ENCODE results near the gene SHMT1. TPM values are rescaled to one million over a fixed set of nuclear protein-coding genes. Genes with fewer than 3 reads are reported as not detected.
"Not testable (repeated sequence)": the region's sequence is repeated elsewhere in the genome, so short reads cannot be mapped to it uniquely, and the experiment has no call there.

The SHMT1 gene
- polyA plus RNA-seq, 4 donors = 52.5 to 64.1 (median 58.9) TPM

DNA sequence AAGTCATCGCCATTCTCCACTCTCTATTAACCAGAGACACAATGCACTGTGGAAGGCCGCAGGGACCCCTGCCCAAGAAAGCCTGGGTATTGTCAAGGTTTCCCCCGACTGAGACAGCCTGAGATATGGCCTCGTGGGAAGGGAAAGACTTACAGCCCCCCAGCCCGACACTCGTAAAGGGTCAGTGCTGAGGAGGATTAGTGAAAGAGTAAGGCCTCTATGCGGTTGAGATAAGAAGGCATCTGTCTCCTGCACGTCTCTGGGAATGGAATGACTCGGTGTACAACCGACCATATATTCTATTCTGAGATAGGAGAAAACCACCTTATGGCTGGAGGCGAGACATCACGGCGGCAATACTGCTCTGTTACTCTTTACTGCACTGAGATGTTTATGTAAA is 60.1 kb downstream of the SHMT1 start:
- DNase-seq (ENCODE audit: low read depth in 4 of 4, low spot score in 2 of 4) = not testable (repeated sequence)

DNA sequence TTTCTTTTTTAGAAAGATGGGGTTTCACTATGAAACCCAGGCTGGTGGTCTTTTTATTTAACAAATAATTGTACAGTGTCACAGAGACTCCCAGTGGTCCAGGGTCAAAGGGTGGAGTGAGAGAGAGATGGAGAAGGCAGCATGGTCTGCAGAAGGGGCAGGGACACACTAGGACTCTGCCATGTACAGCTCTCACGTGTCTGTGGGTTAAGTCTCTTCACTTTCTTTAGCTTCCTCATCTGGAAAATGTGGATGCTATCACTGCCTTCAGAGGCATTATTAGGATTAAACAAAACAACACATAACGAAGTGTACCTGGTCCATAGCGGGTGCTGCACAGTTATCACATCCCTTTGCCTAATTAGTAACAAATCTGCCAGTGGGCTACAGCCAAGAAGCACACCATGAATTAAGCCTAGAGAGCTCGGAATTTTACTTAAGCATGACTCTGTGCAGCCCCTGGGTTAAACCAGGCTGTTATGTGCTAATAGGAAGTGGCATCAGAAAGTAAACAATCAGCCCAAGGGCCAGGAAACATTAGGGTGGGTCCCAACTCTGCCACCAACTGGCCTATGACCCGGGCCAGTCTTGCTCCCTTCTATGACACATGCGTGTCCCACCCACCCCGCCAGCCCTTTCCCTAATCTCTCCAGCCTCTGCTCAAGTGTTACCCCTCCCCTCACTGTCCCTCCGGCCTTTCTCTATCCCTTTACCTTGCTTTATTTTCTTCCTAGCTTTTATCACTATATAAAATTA is 62.4 kb downstream of the SHMT1 start:
- DNase-seq (ENCODE audit: low read depth in 4 of 4, low spot score in 2 of 4) = no peak

DNA sequence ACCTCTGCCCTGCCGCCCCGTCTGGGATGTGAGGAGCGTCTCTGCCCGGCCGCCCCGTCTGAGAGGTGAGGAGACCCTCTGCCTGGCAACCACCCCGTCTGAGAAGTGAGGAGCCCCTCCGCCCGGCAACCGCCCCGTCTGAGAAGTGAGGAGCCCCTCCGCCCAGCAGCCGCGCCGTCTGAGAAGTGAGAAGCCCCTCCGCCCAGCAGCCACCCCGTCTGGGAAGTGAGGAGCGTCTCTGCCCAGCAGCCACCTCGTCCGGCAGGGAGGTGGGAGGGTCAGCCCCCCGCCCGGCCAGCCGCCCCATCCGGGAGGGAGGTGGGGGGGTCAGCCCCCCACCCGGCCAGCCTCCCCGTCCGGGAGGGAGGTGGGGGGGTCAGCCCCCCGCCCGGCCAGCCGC is 65.3 kb downstream of the SHMT1 start:
- DNase-seq (ENCODE audit: low read depth in 4 of 4, low spot score in 2 of 4) = not testable (repeated sequence)

DNA sequence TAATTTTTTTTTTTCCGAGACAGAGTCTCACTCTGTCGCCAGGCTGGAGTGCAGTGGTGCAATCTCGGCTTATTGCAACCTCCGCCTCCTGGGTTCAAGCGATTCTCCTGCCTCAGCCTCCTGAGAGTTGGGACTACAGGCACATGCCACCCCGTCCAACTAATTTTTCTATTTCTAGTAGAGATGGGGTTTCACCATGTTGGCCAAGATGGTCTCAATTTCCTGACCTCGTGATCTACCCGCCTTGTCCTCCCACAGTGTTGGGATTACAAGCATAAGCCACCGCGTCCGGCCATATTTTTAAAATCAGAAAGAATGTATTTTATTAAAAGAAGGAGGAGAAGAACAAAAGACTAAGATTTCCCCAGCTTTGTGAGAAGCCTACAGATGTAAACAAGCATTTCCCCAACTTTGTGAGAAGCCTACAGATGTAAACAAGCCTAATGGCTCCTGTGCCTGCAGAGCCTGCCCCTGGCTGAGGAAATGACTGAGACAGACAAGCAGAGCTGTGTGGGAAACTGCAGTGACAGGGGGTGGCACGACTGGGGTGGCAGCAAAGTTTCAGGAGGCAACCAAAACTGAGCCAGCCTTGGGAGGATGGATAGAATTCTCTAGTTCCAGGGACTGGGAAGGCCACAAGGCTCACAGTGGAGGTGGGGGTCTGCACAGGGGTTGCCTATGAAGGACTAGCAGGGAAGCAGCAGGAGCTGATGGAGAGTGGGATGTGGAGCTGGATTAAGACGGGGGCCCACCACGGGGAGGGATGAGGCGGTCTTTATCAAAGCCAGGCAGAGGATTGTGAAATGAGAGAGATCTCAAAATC is 71.4 kb downstream of the SHMT1 start:
- no peak for DNase-seq (ENCODE audit: low read depth in 4 of 4, low spot score in 2 of 4)

DNA sequence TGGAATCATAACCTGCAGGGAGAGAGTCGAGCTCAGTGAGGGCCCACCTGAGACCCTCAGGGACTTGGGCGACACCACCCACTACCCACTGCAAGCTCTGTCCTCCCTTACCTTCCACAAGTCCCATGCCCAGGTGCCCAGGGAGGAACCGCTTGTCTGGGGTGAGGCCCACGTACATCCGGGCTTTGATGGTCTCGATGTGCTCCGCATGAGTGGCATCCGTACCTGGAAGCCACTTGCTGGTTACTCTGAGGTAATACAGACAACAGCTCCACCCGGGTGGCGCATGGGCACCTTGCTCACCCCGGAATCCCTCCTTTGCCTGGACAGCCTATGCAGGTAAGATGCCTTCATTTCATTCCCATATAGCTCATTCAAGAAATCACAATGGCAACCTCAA is 78.1 kb downstream of the SHMT1 start:
- no peak for DNase-seq (ENCODE audit: low read depth in 4 of 4, low spot score in 2 of 4)

DNA sequence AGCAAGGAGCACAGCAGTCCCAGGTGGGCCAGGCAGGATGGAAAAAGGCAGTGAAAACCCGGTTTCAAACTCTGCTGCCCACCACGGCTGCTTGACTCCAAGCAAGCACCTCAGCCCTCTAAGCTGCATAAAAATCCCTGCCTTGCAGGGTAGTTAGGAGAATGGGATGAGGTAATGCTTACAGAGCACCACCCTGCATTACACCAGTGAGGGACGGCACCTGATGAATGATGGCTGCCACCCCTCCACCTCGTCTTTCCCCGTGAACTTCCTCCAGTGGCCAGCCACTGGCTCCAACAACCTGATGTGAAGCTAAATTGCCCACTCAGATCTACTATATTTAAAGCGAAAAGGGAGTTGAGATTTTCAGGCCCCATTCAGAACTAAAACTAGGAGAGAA is 81.6 kb downstream of the SHMT1 start:
- DNase-seq (ENCODE audit: low read depth in 4 of 4, low spot score in 2 of 4) = no peak

DNA sequence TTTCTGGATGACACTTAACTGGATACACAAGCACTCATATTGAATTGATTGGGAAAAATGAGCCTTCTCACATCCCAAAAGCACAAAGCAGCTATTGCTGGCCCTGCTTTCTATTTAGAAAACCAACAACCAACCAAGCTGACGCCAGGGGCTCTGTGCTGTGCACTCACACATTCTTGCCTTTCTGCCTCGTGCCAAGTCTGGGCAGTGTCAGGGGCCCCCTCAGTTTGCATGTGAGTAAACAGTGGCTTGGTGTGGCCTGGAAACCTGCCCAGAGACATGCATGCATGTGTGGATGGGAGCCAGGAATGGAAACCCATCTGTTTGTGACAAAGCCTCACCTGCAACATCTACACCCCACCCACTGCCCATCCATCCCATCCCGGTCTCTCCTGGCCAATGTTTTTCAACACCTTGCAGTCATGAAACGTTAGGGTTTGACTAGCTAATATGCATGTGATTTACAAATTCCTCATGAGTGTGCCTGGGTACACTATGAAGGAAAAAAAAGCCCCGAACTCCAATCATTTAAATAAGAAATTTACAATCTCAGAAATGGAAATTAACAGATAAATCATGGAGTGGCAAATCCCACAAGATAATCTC is 82.5 kb downstream of the SHMT1 start:
- DNase-seq (ENCODE audit: low read depth in 4 of 4, low spot score in 2 of 4) = no peak

DNA sequence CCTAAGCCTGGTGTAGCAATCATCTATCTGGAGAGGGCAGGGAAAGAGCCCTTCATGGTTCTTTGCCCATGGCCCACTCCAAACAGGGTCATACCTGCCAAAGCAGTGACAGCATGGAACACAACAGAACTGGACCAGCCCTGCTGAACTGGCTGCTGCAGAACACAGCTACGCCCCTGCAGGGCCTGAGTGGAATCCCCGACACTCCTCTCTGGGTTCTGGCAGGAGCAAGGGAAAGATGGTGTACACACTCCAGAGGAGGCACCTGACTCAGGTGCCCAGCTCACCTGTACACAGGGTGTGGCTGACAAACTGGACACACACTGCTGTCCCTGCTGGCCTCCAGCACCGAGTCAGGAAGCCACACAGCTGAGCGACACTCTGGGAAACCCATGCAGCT is 83.1 kb downstream of the SHMT1 start:
- no peak for DNase-seq (ENCODE audit: low read depth in 4 of 4, low spot score in 2 of 4)

DNA sequence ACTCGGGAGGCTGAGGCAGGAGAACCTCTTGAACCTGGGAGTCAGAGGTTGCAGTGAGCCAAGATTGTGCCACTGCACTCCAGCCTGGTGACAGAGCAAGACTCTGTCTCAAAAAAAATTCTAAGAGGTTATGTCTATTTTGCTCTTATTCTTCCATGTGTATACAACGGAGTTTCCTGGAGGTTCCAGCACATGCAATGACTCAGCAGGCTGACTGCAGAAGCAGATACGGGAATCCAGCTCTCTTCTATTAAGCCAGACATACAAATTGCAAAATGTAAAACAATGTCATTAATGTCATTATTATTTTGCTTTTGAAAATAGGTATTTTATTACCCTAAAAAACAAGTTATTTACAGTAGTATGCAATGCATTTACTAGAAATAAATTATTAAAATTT is 84.5 kb downstream of the SHMT1 start:
- no peak for DNase-seq (ENCODE audit: low read depth in 4 of 4, low spot score in 2 of 4)

Other genes starting within 250 kb of the SHMT1 start
- 10 to 100 TPM; 66.3 to 71.3 (median 69.4) TPM for gene ALKBH5, start 179.7 kb downstream of the SHMT1 start, polyA plus RNA-seq (ENCODE audit: insufficient read length in 4 of 4)
- gene LLGL1, start 137.9 kb downstream of the SHMT1 start, polyA plus RNA-seq (ENCODE audit: insufficient read length in 4 of 4) = 10 to 100 TPM; 25.7 to 41.7 (median 35.9) TPM
- gene FLII, start 104.8 kb downstream of the SHMT1 start, polyA plus RNA-seq (ENCODE audit: insufficient read length in 4 of 4) = 100 to 1,000 TPM; 131 to 159 (median 140) TPM
- 10 to 100 TPM; 14.7 to 22.5 (median 18.9) TPM for gene MIEF2, start 102.9 kb downstream of the SHMT1 start, polyA plus RNA-seq (ENCODE audit: insufficient read length in 4 of 4)
- 10 to 100 TPM; 38.1 to 60.8 (median 45.2) TPM for gene TOP3A, start 48.6 kb downstream of the SHMT1 start, polyA plus RNA-seq (ENCODE audit: insufficient read length in 4 of 4)
- gene SMCR8, start 48.3 kb downstream of the SHMT1 start, polyA plus RNA-seq (ENCODE audit: insufficient read length in 4 of 4) = 10 to 100 TPM; 14.4 to 18.5 (median 15.8) TPM
- under 1 TPM in 3 of 4 donors, not detected in 1; 0.74 to 0.97 (median 0.83) TPM for gene EVPLL, start 14.2 kb upstream of the SHMT1 start, polyA plus RNA-seq (ENCODE audit: insufficient read length in 4 of 4)
- gene LGALS9C, start 113.2 kb upstream of the SHMT1 start, polyA plus RNA-seq (ENCODE audit: insufficient read length in 4 of 4) = not detected

All from left renal cortex interstitium (tissue), 4 donors.